GM12878 (cell line): Measurements from ENCODE around the gene BACE2. TPM values are rescaled to one million over a fixed set of nuclear protein-coding genes. Genes with fewer than 3 reads are reported as not detected.

Experiments used
- ATAC-seq: fragments of 200-7000 bp; cut with Tn5 transposase; 3 replicates; pipeline ENCODE4 v1.9.1; 2020; ENCODE audit warnings: mild to moderate bottlenecking, moderate library complexity
- BruUV-seq: library from RNA; stranded (reverse); fragments of 400-500 nt; replicated peaks from 2 replicates; lab custom pipeline; 2021; lab: Mats Ljungman, UMichigan
- CTCF ChIA-PET: fragments of 300-600 bp; sonication (Branson Sonifier 250); formaldehyde crosslinking; extraction: SDS; loops from one replicate; lab custom pipeline; 2021; ENCODE audit warnings: inconsistent platforms; lab: Yijun Ruan, JAX
- POLR2A ChIA-PET: fragments of 350-600 bp; formaldehyde crosslinking; extraction: SDS; loops from one replicate; lab custom pipeline; 2021; ENCODE audit warnings: inconsistent platforms; lab: Charles Lee
- RAD21 ChIA-PET: fragments of 300-600 bp; sonication (Branson Sonifier 250); formaldehyde crosslinking; loops from one replicate; lab custom pipeline; 2023; ENCODE audit warnings: antibody characterized with exemption; ENCODE audit not compliant: unreplicated experiment; lab: Charles Lee
- SMC1A ChIA-PET: fragments of 300-600 bp; sonication (Branson Sonifier 250); formaldehyde crosslinking; loops from one replicate; lab custom pipeline; 2023; ENCODE audit not compliant: unreplicated experiment, uncharacterized antibody; lab: Charles Lee
- DNase-seq: peaks from one replicate; pipeline ENCODE4 v3.0.0-alpha.2; 2011; ENCODE audit warnings: low read depth, low spot score
- FAIRE-seq: peaks from 3 replicates; lab custom pipeline; 2011; peaks lifted over from hg19 to GRCh38; lab: Jason Lieb, UNC
- H2AFZ ChIP-seq: 2 replicates; pipeline ENCODE4 v1.6.0; 2011; ENCODE audit warnings: low read depth, low read length, control low read depth; ENCODE audit not compliant: control insufficient read depth
- H3K27ac ChIP-seq: 2 replicates; pipeline ENCODE4 v1.5.1; 2011; ENCODE audit warnings: control low read depth; ENCODE audit not compliant: control insufficient read depth, insufficient read depth
- H3K27me3 ChIP-seq, 2 experiments: replicated peaks in 1 of 2; 2 replicates each; pipeline versions ENCODE4 v1.6.0 to v1.6.1; 2011; ENCODE audit warnings: low read length in 1 of 2; ENCODE audit not compliant: control insufficient read depth in 2 of 2, insufficient read depth in 2 of 2
- H3K36me3 ChIP-seq, 2 experiments: 2 replicates each; pipeline ENCODE4 v1.5.1; 2011; ENCODE audit warnings: low read length in 1 of 2; ENCODE audit not compliant: control insufficient read depth in 2 of 2, insufficient read depth in 2 of 2
- H3K4me1 ChIP-seq: 2 replicates; pipeline ENCODE4 v1.6.1; 2011; ENCODE audit warnings: mild to moderate bottlenecking, low read length, moderate library complexity, mixed read lengths; ENCODE audit not compliant: control insufficient read depth, insufficient read depth
- H3K4me2 ChIP-seq: 2 replicates; pipeline ENCODE4 v1.6.0; 2011; ENCODE audit warnings: control low read depth; ENCODE audit not compliant: control insufficient read depth, insufficient read depth
- H3K4me3 ChIP-seq: fragments of 200-600 bp; sonication (generic); 2 replicates; pipeline ENCODE4 v1.5.1; 2016
- H3K79me2 ChIP-seq: 2 replicates; pipeline ENCODE4 v1.6.0; 2011; ENCODE audit warnings: low read length; ENCODE audit not compliant: control insufficient read depth, insufficient read depth
- H3K9ac ChIP-seq: 2 replicates; pipeline ENCODE4 v1.8.0; 2011; ENCODE audit warnings: low read length, control low read depth, mixed read lengths; ENCODE audit not compliant: control insufficient read depth, insufficient read depth
- H3K9me3 ChIP-seq: replicated peaks from 3 replicates; pipeline ENCODE4 v1.5.1; 2011; ENCODE audit warnings: mild to moderate bottlenecking, low read length; ENCODE audit not compliant: control insufficient read depth, insufficient read depth
- H4K20me1 ChIP-seq: 2 replicates; pipeline ENCODE4 v1.6.0; 2011; ENCODE audit not compliant: control insufficient read depth, insufficient read depth
- CEBPB ChIP-seq, 2 experiments: fragments of 150-350 bp in 1 of 2; IDR thresholded peaks; 2 replicates each; pipeline ENCODE4 v1.6.1; 2012 to 2014; ENCODE audit warnings: low read depth in 2 of 2, low read length in 2 of 2, borderline replicate concordance in 1 of 2, inconsistent platforms in 1 of 2
- EP300 ChIP-seq, 2 experiments: fragments of 150-350 bp in 1 of 2; IDR thresholded peaks; 2 replicates each; pipeline ENCODE4 v1.6.1; 2011 to 2012; ENCODE audit warnings: low read depth in 2 of 2, low read length in 2 of 2, borderline replicate concordance in 1 of 2, improper control_type of control experiment in 1 of 2, inconsistent platforms in 1 of 2; ENCODE audit not compliant: control insufficient read depth in 1 of 2
- FOS ChIP-seq: IDR thresholded peaks from 3 replicates; pipeline ENCODE4 v1.6.1; 2011; ENCODE audit warnings: borderline replicate concordance; ENCODE audit not compliant: insufficient read length; ENCODE audit errors: extremely low read depth
- GABPA ChIP-seq: IDR thresholded peaks from 2 replicates; pipeline ENCODE4 v1.6.1; 2014; ENCODE audit warnings: antibody characterized with exemption, low read depth, mild to moderate bottlenecking, inconsistent platforms
- HDGF ChIP-seq: fragments of 450-650 bp; IDR thresholded peaks from 2 replicates; pipeline ENCODE4 v1.6.1; 2016; ENCODE audit warnings: antibody characterized with exemption
- MTA2 ChIP-seq: fragments of 450-650 bp; IDR thresholded peaks from 2 replicates; pipeline ENCODE4 v1.6.1; 2016; ENCODE audit warnings: low read depth, mild to moderate bottlenecking, moderate library complexity
- MXI1 ChIP-seq: fragments of 150-350 bp; IDR thresholded peaks from 2 replicates; pipeline ENCODE4 v1.6.1; 2011; ENCODE audit warnings: low read depth, mild to moderate bottlenecking, inconsistent platforms, low read length, improper control_type of control experiment
- NBN ChIP-seq: fragments of 450-650 bp; IDR thresholded peaks from 2 replicates; pipeline ENCODE4 v1.6.1; 2016
- PML ChIP-seq: IDR thresholded peaks from 2 replicates; pipeline ENCODE4 v1.6.1; 2012; ENCODE audit warnings: low read length, inconsistent platforms
- POLR2AphosphoS2 ChIP-seq: IDR thresholded peaks from 2 replicates; pipeline ENCODE4 v1.6.1; 2011; ENCODE audit warnings: low read depth, mild to moderate bottlenecking, low read length, improper control_type of control experiment, moderate library complexity
- RAD51 ChIP-seq: fragments of 450-650 bp; IDR thresholded peaks from 2 replicates; pipeline ENCODE4 v1.6.1; 2016; ENCODE audit warnings: moderate library complexity, mild to moderate bottlenecking, inconsistent platforms
- RBBP5 ChIP-seq: fragments of 200-600 bp; sonication (generic); conservative IDR thresholded peaks from 2 replicates; pipeline ENCODE4 v1.6.1; 2016
- ZNF217 ChIP-seq: fragments of 450-650 bp; IDR thresholded peaks from 2 replicates; pipeline ENCODE4 v1.6.1; 2017; ENCODE audit warnings: antibody characterized with exemption, mild to moderate bottlenecking
- ZNF24 ChIP-seq: fragments of 450-650 bp; IDR thresholded peaks from 2 replicates; pipeline ENCODE4 v1.6.1; 2017; ENCODE audit warnings: antibody characterized with exemption, mild to moderate bottlenecking
- ZZZ3 ChIP-seq: IDR thresholded peaks from 2 replicates; pipeline ENCODE4 v1.6.1; 2011; ENCODE audit warnings: low read depth; ENCODE audit not compliant: control insufficient read depth, insufficient read length
- WGBS: methylation state at CpG from one replicate; pipeline ENCODE4 v1.1.6; 2016; ENCODE audit warnings: low lambda C conversion rate; ENCODE audit not compliant: insufficient replicate concordance, insufficient coverage; ENCODE audit errors: missing lambda C conversion rate; 5-methylcytosine and 5-hydroxymethylcytosine counted together
- in situ Hi-C: fragments of 300-500 bp; cut with MboI; formaldehyde crosslinking; loops from 9 replicates; pipeline ENCODE4 v1.14.3; 2018; ENCODE audit warnings: mixed read lengths
- intact Hi-C: fragments of 100-400 bp; cut with micrococcal nuclease; formaldehyde crosslinking; loops from one replicate; pipeline ENCODE4 v1.14.2; 2022; ENCODE audit not compliant: unreplicated experiment
- polyA plus RNA-seq, 11 experiments: library from polyadenylated mRNA; depleted of rRNA in 4 of 11; unstranded in 6 of 11; stranded (reverse) in 5 of 11; fragments of >200 nt; fragmentation: Nextera tagmentation in 4 of 11; fragmentation: Illumina TruSeq in 1 of 11; extraction: Ambion mirVana in 4 of 11; extraction: Trizol in 1 of 11; gene quantifications; 1 replicate in 1 of 11; 2 replicates in 10 of 11; pipeline versions ENCODE4 v1.2.1 to v1.2.3, GENCODE V29; 2011 to 2016; ENCODE audit warnings: inconsistent platforms in 2 of 11, missing spikeins in 2 of 11, low read depth in 1 of 11
- total RNA-seq, 4 experiments: library from RNA; depleted of rRNA in 3 of 4; stranded (reverse); fragments of >200 nt in 3 of 4; fragmentation: Illumina TruSeq in 1 of 4; extraction: Trizol in 1 of 4; gene quantifications; 2 replicates each; pipeline versions ENCODE4 v1.2.1 to v1.2.3, GENCODE V29; 2013 to 2021
- TF ChIP-seq, protein P1 (sequence below): fragments of 450-650 bp; IDR thresholded peaks from 2 replicates; pipeline ENCODE4 v1.6.1; 2014; ENCODE audit warnings: mild to moderate bottlenecking
- TF ChIP-seq, protein P2 (sequence below): fragments of 450-650 bp; IDR thresholded peaks from 2 replicates; pipeline ENCODE4 v1.6.1; 2018; ENCODE audit warnings: borderline replicate concordance, mild to moderate bottlenecking; ENCODE audit not compliant: partially characterized antibody
- TF ChIP-seq, protein P3 (sequence below): IDR thresholded peaks from 2 replicates; pipeline ENCODE4 v1.6.1; 2012; ENCODE audit warnings: low read depth, low read length, improper control_type of control experiment
- TF ChIP-seq, protein P4 (sequence below): fragments of 450-650 bp; IDR thresholded peaks from 2 replicates; pipeline ENCODE4 v1.6.1; 2016; ENCODE audit warnings: mild to moderate bottlenecking

The BACE2 gene
- total and polyA plus RNA-seq, 10 of the 15 experiments (the other 5 are each of a cell fraction or from before 2014, with no cell fraction given) = 0.04 to 0.69 (median 0.18) TPM; not detected in 5

DNA sequence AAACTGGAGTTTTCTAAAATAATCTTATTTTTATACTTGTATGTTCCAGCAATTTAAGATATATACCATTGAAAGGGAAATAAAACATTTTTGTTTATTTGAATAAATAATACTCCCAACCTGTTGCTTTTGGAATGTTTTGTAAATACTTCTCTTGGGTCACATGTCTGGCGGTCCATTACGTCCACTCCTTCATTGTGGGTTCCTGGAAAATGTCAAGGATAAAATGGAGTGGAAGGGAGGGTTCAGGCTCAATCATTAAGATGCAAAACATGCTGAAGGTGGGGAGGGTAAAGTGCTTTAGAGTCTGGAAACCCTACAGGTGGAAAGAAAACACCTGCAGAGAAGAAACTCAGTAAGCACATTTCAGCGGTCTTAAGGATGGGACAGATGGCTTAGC, 114.5 kb downstream of the BACE2 start:
- FAIRE-seq = no peak
- ChIA-PET POLR2A (interaction anchor here (1.2 to 2.4 kb wide), 2 partner anchors 86 to 91 kb away, joined by 3 to 13 read pairs; no protein-coding TSS in a partner anchor), CTCF (interaction anchor here (0.9 to 6.9 kb wide), 36 partner anchors 9 to 826 kb away, joined by 3 to 99 read pairs (median 9); partner anchors contain the start of genes MX1 and MX2)
- no peak for ATAC-seq
- H3K9me3 ChIP-seq = no peaks in the 10 kb centered on the region
- H3K27me3 ChIP-seq = peaks cover 2 to 6% of the 10 kb centered on the region in 2 experiments
- BruUV-seq = no TSS peak
- no peak overlapping the region for H3K9ac ChIP-seq
- TF ChIP-seq POLR2AphosphoS2 = no peak
- TF ChIP-seq, protein P1, sequence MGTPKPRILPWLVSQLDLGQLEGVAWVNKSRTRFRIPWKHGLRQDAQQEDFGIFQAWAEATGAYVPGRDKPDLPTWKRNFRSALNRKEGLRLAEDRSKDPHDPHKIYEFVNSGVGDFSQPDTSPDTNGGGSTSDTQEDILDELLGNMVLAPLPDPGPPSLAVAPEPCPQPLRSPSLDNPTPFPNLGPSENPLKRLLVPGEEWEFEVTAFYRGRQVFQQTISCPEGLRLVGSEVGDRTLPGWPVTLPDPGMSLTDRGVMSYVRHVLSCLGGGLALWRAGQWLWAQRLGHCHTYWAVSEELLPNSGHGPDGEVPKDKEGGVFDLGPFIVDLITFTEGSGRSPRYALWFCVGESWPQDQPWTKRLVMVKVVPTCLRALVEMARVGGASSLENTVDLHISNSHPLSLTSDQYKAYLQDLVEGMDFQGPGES = no peak
- no peak for TF ChIP-seq PML
- no peak for TF ChIP-seq ZNF24
- no peak for TF ChIP-seq ZZZ3
- TF ChIP-seq FOS = no peak
- no peak for TF ChIP-seq MXI1
- TF ChIP-seq RAD51 = no peak
- TF ChIP-seq, protein P2, sequence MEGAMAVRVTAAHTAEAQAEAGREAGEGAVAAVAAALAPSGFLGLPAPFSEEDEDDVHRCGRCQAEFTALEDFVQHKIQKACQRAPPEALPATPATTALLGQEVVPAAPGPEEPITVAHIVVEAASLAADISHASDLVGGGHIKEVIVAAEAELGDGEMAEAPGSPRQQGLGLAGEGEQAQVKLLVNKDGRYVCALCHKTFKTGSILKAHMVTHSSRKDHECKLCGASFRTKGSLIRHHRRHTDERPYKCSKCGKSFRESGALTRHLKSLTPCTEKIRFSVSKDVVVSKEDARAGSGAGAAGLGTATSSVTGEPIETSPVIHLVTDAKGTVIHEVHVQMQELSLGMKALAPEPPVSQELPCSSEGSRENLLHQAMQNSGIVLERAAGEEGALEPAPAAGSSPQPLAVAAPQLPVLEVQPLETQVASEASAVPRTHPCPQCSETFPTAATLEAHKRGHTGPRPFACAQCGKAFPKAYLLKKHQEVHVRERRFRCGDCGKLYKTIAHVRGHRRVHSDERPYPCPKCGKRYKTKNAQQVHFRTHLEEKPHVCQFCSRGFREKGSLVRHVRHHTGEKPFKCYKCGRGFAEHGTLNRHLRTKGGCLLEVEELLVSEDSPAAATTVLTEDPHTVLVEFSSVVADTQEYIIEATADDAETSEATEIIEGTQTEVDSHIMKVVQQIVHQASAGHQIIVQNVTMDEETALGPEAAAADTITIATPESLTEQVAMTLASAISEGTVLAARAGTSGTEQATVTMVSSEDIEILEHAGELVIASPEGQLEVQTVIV = no peak
- TF ChIP-seq, protein P3, sequence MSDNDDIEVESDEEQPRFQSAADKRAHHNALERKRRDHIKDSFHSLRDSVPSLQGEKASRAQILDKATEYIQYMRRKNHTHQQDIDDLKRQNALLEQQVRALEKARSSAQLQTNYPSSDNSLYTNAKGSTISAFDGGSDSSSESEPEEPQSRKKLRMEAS = no peak
- TF ChIP-seq EP300 (IDR thresholded peaks at IDR 0.05; ENCODE audit: borderline replicate concordance in 1 of 2, control insufficient read depth in 1 of 2, low read depth in 2 of 2, low read length in 2 of 2) = no peak
- TF ChIP-seq GABPA = no peak
- TF ChIP-seq HDGF = no peak
- no peak for TF ChIP-seq NBN
- TF ChIP-seq, protein P4, sequence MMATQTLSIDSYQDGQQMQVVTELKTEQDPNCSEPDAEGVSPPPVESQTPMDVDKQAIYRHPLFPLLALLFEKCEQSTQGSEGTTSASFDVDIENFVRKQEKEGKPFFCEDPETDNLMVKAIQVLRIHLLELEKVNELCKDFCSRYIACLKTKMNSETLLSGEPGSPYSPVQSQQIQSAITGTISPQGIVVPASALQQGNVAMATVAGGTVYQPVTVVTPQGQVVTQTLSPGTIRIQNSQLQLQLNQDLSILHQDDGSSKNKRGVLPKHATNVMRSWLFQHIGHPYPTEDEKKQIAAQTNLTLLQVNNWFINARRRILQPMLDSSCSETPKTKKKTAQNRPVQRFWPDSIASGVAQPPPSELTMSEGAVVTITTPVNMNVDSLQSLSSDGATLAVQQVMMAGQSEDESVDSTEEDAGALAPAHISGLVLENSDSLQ = no peak
- no peak for TF ChIP-seq MTA2
- TF ChIP-seq CEBPB (IDR thresholded peaks at IDR 0.05; ENCODE audit: borderline replicate concordance in 1 of 2, low read depth in 2 of 2, low read length in 2 of 2) = no peak
- no peak for TF ChIP-seq RBBP5
- no peak for TF ChIP-seq ZNF217
- TF ChIP-seq, all 136 proteins: peak for 0
- no peak overlapping the region for H2AFZ ChIP-seq
- ChIA-PET RAD21 (interaction anchor here (0.8 to 5.5 kb wide), 30 partner anchors 36 to 670 kb away, joined by 3 to 97 read pairs (median 5); partner anchors contain the start of genes MX1 and MX2), SMC1A (interaction anchor here (0.7 to 6.0 kb wide), 36 partner anchors 10 to 595 kb away, joined by 3 to 67 read pairs (median 6); partner anchors contain the start of gene MX2)
- no peaks in the 10 kb centered on the region for H3K4me1 ChIP-seq
- no peak for DNase-seq
- H3K36me3 ChIP-seq = no peaks in the 10 kb centered on the region
- in situ Hi-C loops (no loop called here), intact Hi-C loops (loop anchor here (5.0 kb wide), 2 partner anchors 80 to 330 kb away; partner anchors contain the start of gene MX2)
- H4K20me1 ChIP-seq = no peaks in the 10 kb centered on the region
- no peak overlapping the region for H3K4me2 ChIP-seq
- 2% methylated on average over 3 of the region's 3 CpGs for WGBS
- no peak overlapping the region for H3K27ac ChIP-seq
- H3K4me3 ChIP-seq = no peak overlapping the region
- no peaks in the 10 kb centered on the region for H3K79me2 ChIP-seq
